ENCODE measurements around the gene CTU1.

The CTU1 gene

GRCh38 chr19:51081476-51081875 lies 26.7 kb downstream of the CTU1 start:
- TF ChIP-seq TAF1 (IDR thresholded peaks at IDR 0.05; ENCODE audit: low read depth, low read length) = no peak
- TF ChIP-seq POLR2AphosphoS5 (IDR thresholded peaks at IDR 0.05; ENCODE audit: low read depth, low read length) = no peak
- TF ChIP-seq POLR2A (IDR thresholded peaks at IDR 0.05; ENCODE audit: low read depth, low read length) = no peak
- TF ChIP-seq POU2F2 (IDR thresholded peaks at IDR 0.05; ENCODE audit: low read depth, low read length) = no peak
- TF ChIP-seq SPI1 (IDR thresholded peaks at IDR 0.05; ENCODE audit: low read depth, low read length) = no peak
- TF ChIP-seq PAX5 (IDR thresholded peaks at IDR 0.05; ENCODE audit: insufficient read depth, low read length, severe bottlenecking) = no peak
- DNase-seq (ENCODE audit: insufficient read length, low spot score) (no peak), FAIRE-seq (no peak)

- DNase-seq (ENCODE audit: insufficient read length, low spot score) = no peak
- TF ChIP-seq POU2F2 (IDR thresholded peaks at IDR 0.05; ENCODE audit: low read depth, low read length) = no peak
- TF ChIP-seq PAX5 (IDR thresholded peaks at IDR 0.05; ENCODE audit: insufficient read depth, low read length, severe bottlenecking) = no peak
- TF ChIP-seq POLR2A (IDR thresholded peaks at IDR 0.05; ENCODE audit: low read depth, low read length) = no peak
- TF ChIP-seq POLR2AphosphoS5 (IDR thresholded peaks at IDR 0.05; ENCODE audit: low read depth, low read length) = no peak
- no peak for TF ChIP-seq TAF1 (IDR thresholded peaks at IDR 0.05; ENCODE audit: low read depth, low read length)
- TF ChIP-seq SPI1 (IDR thresholded peaks at IDR 0.05; ENCODE audit: low read depth, low read length) = no peak
- no peak for FAIRE-seq
These were observed 28.6 kb downstream of the CTU1 start for GRCh38 chr19:51079481-51080110.

- no peak for DNase-seq (ENCODE audit: insufficient read length, low spot score)
- FAIRE-seq = no peak
- TF ChIP-seq SPI1 (IDR thresholded peaks at IDR 0.05; ENCODE audit: low read depth, low read length) (no peak), POLR2AphosphoS5 (IDR thresholded peaks at IDR 0.05; ENCODE audit: low read depth, low read length) (no peak), PAX5 (IDR thresholded peaks at IDR 0.05; ENCODE audit: insufficient read depth, low read length, severe bottlenecking) (no peak), POU2F2 (IDR thresholded peaks at IDR 0.05; ENCODE audit: low read depth, low read length) (no peak), POLR2A (IDR thresholded peaks at IDR 0.05; ENCODE audit: low read depth, low read length) (no peak), TAF1 (IDR thresholded peaks at IDR 0.05; ENCODE audit: low read depth, low read length) (no peak)
These were observed 29.5 kb downstream of the CTU1 start for GRCh38 chr19:51078731-51079130.

- FAIRE-seq (no peak), DNase-seq (ENCODE audit: insufficient read length, low spot score) (no peak)
- TF ChIP-seq POLR2AphosphoS5 (IDR thresholded peaks at IDR 0.05; ENCODE audit: low read depth, low read length) = no peak
- TF ChIP-seq POLR2A (IDR thresholded peaks at IDR 0.05; ENCODE audit: low read depth, low read length) = no peak
- TF ChIP-seq POU2F2 (IDR thresholded peaks at IDR 0.05; ENCODE audit: low read depth, low read length) = no peak
- TF ChIP-seq PAX5 (IDR thresholded peaks at IDR 0.05; ENCODE audit: insufficient read depth, low read length, severe bottlenecking) = no peak
- TF ChIP-seq TAF1 (IDR thresholded peaks at IDR 0.05; ENCODE audit: low read depth, low read length) = no peak
These were observed 30.1 kb downstream of the CTU1 start for GRCh38 chr19:51078104-51078503.

- FAIRE-seq (no peak), DNase-seq (ENCODE audit: insufficient read length, low spot score) (no peak)
- TF ChIP-seq TAF1 (IDR thresholded peaks at IDR 0.05; ENCODE audit: low read depth, low read length) (no peak), POLR2AphosphoS5 (IDR thresholded peaks at IDR 0.05; ENCODE audit: low read depth, low read length) (no peak), POLR2A (IDR thresholded peaks at IDR 0.05; ENCODE audit: low read depth, low read length) (no peak), SPI1 (IDR thresholded peaks at IDR 0.05; ENCODE audit: low read depth, low read length) (no peak), POU2F2 (IDR thresholded peaks at IDR 0.05; ENCODE audit: low read depth, low read length) (no peak), PAX5 (IDR thresholded peaks at IDR 0.05; ENCODE audit: insufficient read depth, low read length, severe bottlenecking) (no peak)
These were observed 31.5 kb downstream of the CTU1 start for GRCh38 chr19:51076631-51077213.

- DNase-seq (ENCODE audit: insufficient read length, low spot score) (no peak), FAIRE-seq (no peak)
- TF ChIP-seq PAX5 (IDR thresholded peaks at IDR 0.05; ENCODE audit: insufficient read depth, low read length, severe bottlenecking) (no peak), TAF1 (IDR thresholded peaks at IDR 0.05; ENCODE audit: low read depth, low read length) (no peak), POLR2A (IDR thresholded peaks at IDR 0.05; ENCODE audit: low read depth, low read length) (no peak), POLR2AphosphoS5 (IDR thresholded peaks at IDR 0.05; ENCODE audit: low read depth, low read length) (no peak), POU2F2 (IDR thresholded peaks at IDR 0.05; ENCODE audit: low read depth, low read length) (no peak), SPI1 (IDR thresholded peaks at IDR 0.05; ENCODE audit: low read depth, low read length) (no peak)
These were observed 32.2 kb downstream of the CTU1 start for GRCh38 chr19:51075998-51076397.

- no peak for TF ChIP-seq SPI1 (IDR thresholded peaks at IDR 0.05; ENCODE audit: low read depth, low read length)
- no peak for TF ChIP-seq POLR2AphosphoS5 (IDR thresholded peaks at IDR 0.05; ENCODE audit: low read depth, low read length)
- no peak for TF ChIP-seq PAX5 (IDR thresholded peaks at IDR 0.05; ENCODE audit: insufficient read depth, low read length, severe bottlenecking)
- TF ChIP-seq TAF1 (IDR thresholded peaks at IDR 0.05; ENCODE audit: low read depth, low read length) = no peak
- no peak for TF ChIP-seq POU2F2 (IDR thresholded peaks at IDR 0.05; ENCODE audit: low read depth, low read length)
- no peak for TF ChIP-seq POLR2A (IDR thresholded peaks at IDR 0.05; ENCODE audit: low read depth, low read length)
- FAIRE-seq = no peak
- DNase-seq (ENCODE audit: insufficient read length, low spot score) = no peak
These were observed 37.2 kb downstream of the CTU1 start for GRCh38 chr19:51071095-51071405.

- FAIRE-seq (no peak), DNase-seq (ENCODE audit: insufficient read length, low spot score) (no peak)
- no peak for TF ChIP-seq SPI1 (IDR thresholded peaks at IDR 0.05; ENCODE audit: low read depth, low read length)
- TF ChIP-seq TAF1 (IDR thresholded peaks at IDR 0.05; ENCODE audit: low read depth, low read length) = no peak
- no peak for TF ChIP-seq POLR2AphosphoS5 (IDR thresholded peaks at IDR 0.05; ENCODE audit: low read depth, low read length)
- TF ChIP-seq POLR2A (IDR thresholded peaks at IDR 0.05; ENCODE audit: low read depth, low read length) = no peak
- no peak for TF ChIP-seq POU2F2 (IDR thresholded peaks at IDR 0.05; ENCODE audit: low read depth, low read length)
- no peak for TF ChIP-seq PAX5 (IDR thresholded peaks at IDR 0.05; ENCODE audit: insufficient read depth, low read length, severe bottlenecking)
These were observed 37.7 kb downstream of the CTU1 start for GRCh38 chr19:51070334-51071094.

Data from GM12891 (cell line).